SH-SY5Y (cell line): ENCODE measurements around the gene NDUFA11.

Experiments
- GATA2 ChIP-seq: IDR thresholded peaks from 2 replicates; pipeline ENCODE4 v1.6.1; 2011; ENCODE audit warnings: mild to moderate bottlenecking, low read depth, low read length
- GATA3 ChIP-seq: IDR thresholded peaks from 2 replicates; pipeline ENCODE4 v1.6.1; 2011; ENCODE audit warnings: low read depth, mild to moderate bottlenecking, low read length, moderate library complexity

DNA sequence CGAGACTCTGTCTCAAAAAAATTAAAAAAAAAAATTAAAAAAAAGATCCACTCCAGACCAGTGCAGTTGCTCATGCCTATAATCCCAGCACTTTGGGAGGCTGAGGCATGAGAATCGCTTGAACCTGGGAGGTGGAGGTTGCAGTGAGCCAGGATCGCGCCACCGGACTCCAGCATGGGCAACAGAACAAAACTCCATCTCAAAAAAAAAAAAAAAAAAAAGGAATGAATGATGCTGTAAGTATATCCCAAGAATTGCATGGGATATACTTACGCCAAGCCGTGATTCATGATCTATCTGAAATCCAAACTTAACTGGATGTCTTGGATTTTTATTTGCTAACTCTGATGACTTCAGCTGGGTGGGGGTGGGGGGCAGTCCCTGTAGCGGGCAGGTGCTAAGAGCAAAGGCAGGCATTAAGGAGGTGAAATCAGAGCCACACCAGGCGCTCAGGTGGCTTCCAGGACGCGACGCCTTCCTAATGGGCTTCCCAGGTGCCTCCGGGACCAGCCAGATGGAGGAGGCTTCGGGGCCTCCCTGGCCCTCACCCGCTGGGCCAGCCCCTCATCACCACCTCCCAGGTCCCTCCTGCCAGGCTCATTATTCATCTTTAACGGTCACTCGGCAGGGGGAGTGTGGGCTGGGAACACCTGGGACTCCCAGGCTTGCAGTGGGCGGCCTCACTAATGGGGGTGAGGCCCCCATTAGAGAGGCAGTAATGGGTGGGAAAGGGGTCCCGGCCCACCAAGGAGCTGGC is 21.9 kb downstream of the NDUFA11 start:
- no peak for TF ChIP-seq GATA2
- no peak for TF ChIP-seq GATA3
